GM23338 (cell line): ENCODE results near the gene WNK2.

ENCODE experiments used
- CREB1 ChIP-seq: fragments of 250-450 bp; sonication (Bioruptor Pico); IDR thresholded peaks from 2 replicates; pipeline ENCODE4 v1.5.0; 2020; ENCODE audit warnings: low read depth, mild to moderate bottlenecking, moderate library complexity
- CTCF ChIP-seq, 2 experiments: fragments of 200-600 bp in 1 of 2; sonication (generic) in 1 of 2; conservative IDR thresholded peaks; 2 replicates each; pipeline versions ENCODE4 v1.5.1 to v1.6.1; 2016 to 2017; ENCODE audit warnings: antibody characterized with exemption in 2 of 2, low read depth in 2 of 2, mild to moderate bottlenecking in 2 of 2, moderate library complexity in 1 of 2

GRCh38 chr9:93288891-93289883 lies 105.2 kb downstream of the WNK2 start:
- 0 out of 4 replicates have a peak, but pooled peaks of 1 of the 2 experiments have one; percentile 5 for TF ChIP-seq CTCF (conservative IDR thresholded peaks at IDR 0.05; ENCODE audit: low read depth in 2 of 2)
- no peak for TF ChIP-seq CREB1 (CRISPR knock-in tag)
